GM12891 (cell line): ENCODE results near the gene PCK1.

Source experiments
- POLR2A ChIP-seq: IDR thresholded peaks from 2 replicates; pipeline ENCODE4 v1.6.1; 2011; ENCODE audit warnings: low read depth, low read length, control low read depth
- POLR2AphosphoS5 ChIP-seq: IDR thresholded peaks from 2 replicates; pipeline ENCODE4 v1.6.1; 2011; ENCODE audit warnings: low read depth, low read length, control low read depth

DNA sequence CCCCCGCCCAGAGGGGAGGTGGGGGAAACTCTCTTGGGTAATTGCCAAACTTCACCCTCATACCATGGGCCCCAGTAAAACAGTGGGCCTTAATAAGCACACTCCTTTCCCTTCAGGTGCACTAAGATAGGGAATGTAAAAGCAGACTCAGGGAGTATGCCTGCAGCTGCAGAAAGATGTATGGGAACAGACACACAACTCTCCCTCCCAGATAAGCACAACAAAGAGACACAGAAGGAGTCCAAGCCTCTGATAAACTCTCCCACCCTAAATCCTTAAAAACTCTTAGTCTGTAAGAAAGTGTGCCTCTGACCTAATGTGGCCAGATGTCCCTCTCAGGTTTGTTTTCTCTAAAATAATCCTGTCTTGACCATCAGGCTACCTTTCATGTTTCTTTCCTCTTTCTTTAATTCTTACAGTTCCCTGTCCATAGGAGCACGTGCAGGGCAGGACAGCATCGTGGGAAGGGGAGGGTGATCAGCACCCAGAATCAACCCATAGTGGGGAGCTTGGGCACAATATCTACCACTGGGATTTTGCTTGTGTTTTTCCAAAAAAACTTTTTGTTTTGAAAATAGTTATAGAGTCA is 24.7 kb upstream of the PCK1 start:
- TF ChIP-seq POLR2A, result no peak
- no peak for TF ChIP-seq POLR2AphosphoS5
